ENCODE data around the gene PCK2. TPM values are rescaled to one million over a fixed set of nuclear protein-coding genes. Genes with fewer than 3 reads are reported as not detected.

Gene PCK2
- total RNA-seq, 4 donors from 2014 or later = 9.1 to 20.7 (median 12.5) TPM

GRCh38 chr14:24110060-24110459 is 15.9 kb downstream of the PCK2 start:
- WGBS = 80% methylated on average over 9 of the region's 9 CpGs

GRCh38 chr14:24110523-24110922 is 16.4 kb downstream of the PCK2 start:
- TF ChIP-seq CTCF (IDR thresholded peaks at IDR 0.05) = no peak
- no peak for TF ChIP-seq POLR2AphosphoS5 (IDR thresholded peaks at IDR 0.05)
- no peak for TF ChIP-seq EP300 (IDR thresholded peaks at IDR 0.05)
- TF ChIP-seq POLR2A (IDR thresholded peaks at IDR 0.05; ENCODE audit: low read depth) = no peak
- no peak overlapping the region for H3K4me3 ChIP-seq
- no peaks in the 10 kb centered on the region for H3K9me3 ChIP-seq
- no peak overlapping the region for H3K27ac ChIP-seq (replicated peaks in 1 of 4)
- intact Hi-C loops (cut with DNase I) = no loop called here
- H3K36me3 ChIP-seq = no peaks in the 10 kb centered on the region
- no peaks in the 10 kb centered on the region for H3K27me3 ChIP-seq
- H3K4me1 ChIP-seq = peaks cover 14 to 20% (median 18%) of the 10 kb centered on the region in 4 donors
- WGBS = 65% methylated on average over 1 of the region's 1 CpG
- DNase-seq (ENCODE audit: extremely low spot score) = no peak

More at GRCh38 chr14:24110060-24110459, 15.9 kb downstream of the PCK2 start:
- Histone ChIP-seq H3K36me3 (no peaks in the 10 kb centered on the region), H3K27ac (replicated peaks in 1 of 4) (no peak overlapping the region), H3K9me3 (no peaks in the 10 kb centered on the region), H3K4me1 (peaks cover 12 to 18% (median 15%) of the 10 kb centered on the region in 4 donors), H3K4me3 (no peak overlapping the region), H3K27me3 (no peaks in the 10 kb centered on the region)
- no peak for DNase-seq (ENCODE audit: extremely low spot score)
- intact Hi-C loops (cut with DNase I) = no loop called here
- TF ChIP-seq EP300 (IDR thresholded peaks at IDR 0.05) (no peak), POLR2A (IDR thresholded peaks at IDR 0.05; ENCODE audit: low read depth) (no peak), CTCF (IDR thresholded peaks at IDR 0.05) (no peak), POLR2AphosphoS5 (IDR thresholded peaks at IDR 0.05) (no peak)

GRCh38 chr14:24113379-24113800 is 19.3 kb downstream of the PCK2 start:
- Histone ChIP-seq H3K36me3 (peaks cover 6 to 18% (median 16%) of the 10 kb centered on the region in 4 donors), H3K27ac (replicated peaks in 1 of 4) (peak overlapping the region; percentile 93 to 98 (median 97)), H3K27me3 (no peaks in the 10 kb centered on the region), H3K9me3 (no peaks in the 10 kb centered on the region), H3K4me3 (peak overlapping the region; percentile 63 to 96 (median 67)), H3K4me1 (peaks cover 28 to 31% (median 30%) of the 10 kb centered on the region in 4 donors)
- TF ChIP-seq POLR2A (IDR thresholded peaks at IDR 0.05; ENCODE audit: low read depth) (no peak), EP300 (IDR thresholded peaks at IDR 0.05) (no peak), POLR2AphosphoS5 (IDR thresholded peaks at IDR 0.05) (no peak)
- intact Hi-C loops (cut with DNase I) = no loop called here
- WGBS = 20% methylated on average over 10 of the region's 15 CpGs
- no peak for DNase-seq (ENCODE audit: extremely low spot score)

- Histone ChIP-seq H3K4me1 (peaks cover 22 to 25% (median 25%) of the 10 kb centered on the region in 4 donors), H3K9me3 (no peaks in the 10 kb centered on the region), H3K4me3 (peak overlapping the region; percentile 63 to 96 (median 67)), H3K27ac (replicated peaks in 1 of 4) (peak overlapping the region; percentile 93 to 98 (median 97)), H3K36me3 (peaks cover 12 to 24% (median 21%) of the 10 kb centered on the region in 4 donors), H3K27me3 (no peaks in the 10 kb centered on the region)
- intact Hi-C loops (cut with DNase I) = loop anchor here (1.0 kb wide), 1 partner anchor 22 kb away; the partner anchor contains the start of gene PSME1
- DNase-seq (ENCODE audit: extremely low spot score) = peak; percentile 98
- under 1% methylated on average over 24 of the region's 42 CpGs for WGBS
- TF ChIP-seq POLR2AphosphoS5 (IDR thresholded peaks at IDR 0.05) = peak in 1 of 2 donors; percentile 79
- no peak for TF ChIP-seq POLR2A (IDR thresholded peaks at IDR 0.05; ENCODE audit: low read depth)
Measured at GRCh38 chr14:24113801-24114531, 19.9 kb downstream of the PCK2 start.

- DNase-seq (ENCODE audit: extremely low spot score) = peak; percentile 100
- intact Hi-C loops (cut with DNase I) = loop anchor here (1.0 kb wide), 1 partner anchor 22 kb away; the partner anchor contains the start of gene PSME1
- Histone ChIP-seq H3K4me1 (peaks cover 20 to 23% (median 22%) of the 10 kb centered on the region in 4 donors), H3K27me3 (no peaks in the 10 kb centered on the region), H3K4me3 (peak within 1 kb of the TSS; percentile 63 to 96 (median 67)), H3K36me3 (peaks cover 19 to 32% (median 29%) of the 10 kb centered on the region in 4 donors), H3K27ac (replicated peaks in 1 of 4) (peak within 1 kb of the TSS; percentile 93 to 98 (median 97)), H3K9me3 (no peaks in the 10 kb centered on the region)
- under 1% methylated on average over 45 of the region's 65 CpGs for WGBS
- peak; percentile 78 to 91 for TF ChIP-seq POLR2AphosphoS5 (IDR thresholded peaks at IDR 0.05)
- peak; percentile 75 for TF ChIP-seq EP300 (IDR thresholded peaks at IDR 0.05)
- peak in 1 of 3 experiments; percentile 9 for TF ChIP-seq CTCF (IDR thresholded peaks at IDR 0.05)
- peak; percentile 29 for TF ChIP-seq POLR2A (IDR thresholded peaks at IDR 0.05; ENCODE audit: low read depth)
Measured at GRCh38 chr14:24114532-24115421, 20.7 kb downstream of the PCK2 start, which contains the start of the genes DCAF11 and NRL. DCAF11 (plus strand) TSS chr14:24114777; CDS start chr14:24115595, 818 bp downstream. NRL (minus strand) TSS chr14:24114949; CDS start chr14:24082848, 32,101 bp downstream.
